Body of pancreas (tissue), 4 donors: ENCODE measurements around the gene FBXL14. TPM values are rescaled to one million over a fixed set of nuclear protein-coding genes. Genes with fewer than 3 reads are reported as not detected.

Experiments
- ATAC-seq: fragments of 150-250 bp; one replicate; pipeline ENCODE4 v1.9.1; 2016
- DNase-seq, 4 donors: peaks; one replicate each; pipeline ENCODE4 v3.0.0-alpha.2; 2019
- H3K27ac ChIP-seq, 4 donors: fragments of 200-600 bp; sonication (generic); 1 replicate in 3 of 4; 2 replicates in 1 of 4; pipeline versions ENCODE4 v1.5.1 to v1.6.1; 2016 to 2019; ENCODE audit warnings: mild to moderate bottlenecking in 1 of 4, mixed read lengths in 1 of 4, moderate library complexity in 1 of 4
- H3K27me3 ChIP-seq, 2 donors: fragments of 200-600 bp; sonication (generic); one replicate each; pipeline ENCODE4 v1.6.0; 2016; ENCODE audit warnings: mild to moderate bottlenecking in 1 of 2
- H3K36me3 ChIP-seq, 2 donors: fragments of 200-600 bp; sonication (generic); replicated peaks in 1 of 2; 2 replicates each; pipeline ENCODE4 v1.5.1; 2016; ENCODE audit warnings: low read depth in 2 of 2; ENCODE audit not compliant: insufficient read depth in 1 of 2
- H3K4me1 ChIP-seq: fragments of 200-600 bp; sonication (generic); one replicate; pipeline ENCODE4 v1.6.0; 2016
- H3K4me3 ChIP-seq, 2 donors: fragments of 200-600 bp; sonication (generic); 1 replicate in 1 of 2; 2 replicates in 1 of 2; pipeline ENCODE4 v1.5.1; 2016 to 2019
- H3K9me3 ChIP-seq, 3 donors: fragments of 200-600 bp; sonication (generic); 1 replicate in 2 of 3; 2 replicates in 1 of 3; pipeline ENCODE4 v1.5.1; 2016
- POLR2A ChIP-seq, 3 donors: fragments of 450-650 bp; IDR thresholded peaks; one replicate each; pipeline ENCODE4 v1.6.1; 2016; ENCODE audit warnings: antibody characterized with exemption in 3 of 3, mild to moderate bottlenecking in 2 of 3
- WGBS, 2 donors: methylation state at CpG; one replicate each; pipeline ENCODE4 v1.1.5; 2017; 5-methylcytosine and 5-hydroxymethylcytosine counted together
- intact Hi-C: fragments of 100-400 bp; cut with DNase I; formaldehyde crosslinking; loops from one replicate; pipeline ENCODE4 v1.15.1; 2023
- total RNA-seq, 2 donors: library from RNA; depleted of rRNA; stranded (reverse); fragments of >200 nt; gene quantifications; one replicate each; pipeline ENCODE4 v1.1.0, GENCODE V29; 2016
- TF ChIP-seq, protein P1 (sequence below), 7 experiments: fragments of 450-650 bp in 4 of 7; fragments of 200-600 bp in 3 of 7; sonication (generic) in 3 of 7; IDR thresholded peaks; one replicate each; pipeline ENCODE4 v1.5.1; 2016 to 2019; ENCODE audit warnings: antibody characterized with exemption in 7 of 7

Gene FBXL14
- total RNA-seq, 2 donors from 2014 or later: 4.6 to 9.9 TPM

DNA sequence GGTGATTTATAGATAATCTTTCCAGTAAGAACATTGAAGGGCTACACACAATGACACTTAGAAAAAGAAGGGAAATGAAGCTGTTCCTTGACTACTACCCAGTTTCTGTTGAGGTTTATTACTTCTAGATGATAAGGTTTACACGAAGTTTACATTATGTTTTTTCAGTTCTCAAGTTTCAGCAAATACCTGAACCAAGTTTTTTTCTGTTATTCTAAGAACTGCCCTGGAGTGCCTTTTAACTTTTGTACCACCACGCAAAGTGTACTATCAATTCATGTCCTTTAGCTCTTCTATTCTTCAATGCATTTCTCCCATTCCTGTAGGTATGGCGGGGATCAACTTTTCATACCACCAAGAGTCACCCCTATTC lies 5.8 kb downstream of the FBXL14 start:
- H3K27me3 ChIP-seq: no peaks in the 10 kb centered on the region
- H3K36me3 ChIP-seq: no peaks in the 10 kb centered on the region
- no peaks in the 10 kb centered on the region for H3K9me3 ChIP-seq
- H3K4me3 ChIP-seq: no peak overlapping the region
- intact Hi-C loops: loop anchor here (10.0 kb wide), 1 partner anchor 474 kb away; no protein-coding TSS in a partner anchor
- TF ChIP-seq, protein P1, sequence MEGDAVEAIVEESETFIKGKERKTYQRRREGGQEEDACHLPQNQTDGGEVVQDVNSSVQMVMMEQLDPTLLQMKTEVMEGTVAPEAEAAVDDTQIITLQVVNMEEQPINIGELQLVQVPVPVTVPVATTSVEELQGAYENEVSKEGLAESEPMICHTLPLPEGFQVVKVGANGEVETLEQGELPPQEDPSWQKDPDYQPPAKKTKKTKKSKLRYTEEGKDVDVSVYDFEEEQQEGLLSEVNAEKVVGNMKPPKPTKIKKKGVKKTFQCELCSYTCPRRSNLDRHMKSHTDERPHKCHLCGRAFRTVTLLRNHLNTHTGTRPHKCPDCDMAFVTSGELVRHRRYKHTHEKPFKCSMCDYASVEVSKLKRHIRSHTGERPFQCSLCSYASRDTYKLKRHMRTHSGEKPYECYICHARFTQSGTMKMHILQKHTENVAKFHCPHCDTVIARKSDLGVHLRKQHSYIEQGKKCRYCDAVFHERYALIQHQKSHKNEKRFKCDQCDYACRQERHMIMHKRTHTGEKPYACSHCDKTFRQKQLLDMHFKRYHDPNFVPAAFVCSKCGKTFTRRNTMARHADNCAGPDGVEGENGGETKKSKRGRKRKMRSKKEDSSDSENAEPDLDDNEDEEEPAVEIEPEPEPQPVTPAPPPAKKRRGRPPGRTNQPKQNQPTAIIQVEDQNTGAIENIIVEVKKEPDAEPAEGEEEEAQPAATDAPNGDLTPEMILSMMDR (IDR thresholded peaks at IDR 0.05): no peak
- no peak for TF ChIP-seq POLR2A (IDR thresholded peaks at IDR 0.05)
- 55% methylated on average over 3 of the region's 3 CpGs for WGBS, 2 donors
- ATAC-seq (no peak), DNase-seq (no peak)
- peak overlapping the region in 1 of 4 donors; percentile 12 for H3K27ac ChIP-seq
- peaks cover 59% of the 10 kb centered on the region for H3K4me1 ChIP-seq

DNA sequence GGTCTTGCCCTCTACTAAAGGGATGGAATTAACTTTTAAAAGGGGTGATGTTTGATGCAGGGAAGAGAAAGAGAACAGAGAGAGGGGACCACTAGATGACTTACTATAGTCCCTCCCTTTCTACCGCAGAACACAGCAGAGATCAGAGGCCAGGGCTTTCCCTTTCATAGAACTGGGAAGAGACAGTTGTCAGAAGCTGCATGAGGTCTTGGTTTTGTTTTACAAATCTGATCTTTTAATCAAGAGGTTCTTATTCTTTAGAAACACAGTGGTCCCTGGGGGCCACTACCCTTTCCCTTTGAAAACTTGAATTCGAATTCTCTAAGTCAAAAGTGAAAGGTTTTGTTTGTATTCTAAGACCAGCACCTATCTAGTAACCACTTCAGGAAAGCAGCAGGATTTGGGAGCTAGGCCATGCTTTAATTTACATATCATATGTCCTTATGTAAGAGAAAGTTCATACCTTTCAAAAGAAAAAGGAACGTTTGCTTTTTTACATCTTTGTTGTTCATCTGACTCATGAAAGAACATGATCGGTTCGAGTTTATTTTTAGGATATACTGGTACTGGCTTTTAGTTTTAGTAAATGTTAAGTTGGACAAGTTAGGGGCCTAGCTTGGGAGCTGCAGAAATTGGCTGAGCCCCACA lies 6.3 kb downstream of the FBXL14 start:
- no peak for DNase-seq
- TF ChIP-seq POLR2A (IDR thresholded peaks at IDR 0.05): no peak
- TF ChIP-seq, protein P1 (IDR thresholded peaks at IDR 0.05): no peak
- Histone ChIP-seq H3K9me3 (no peaks in the 10 kb centered on the region), H3K4me3 (no peak overlapping the region), H3K27me3 (no peaks in the 10 kb centered on the region), H3K36me3 (no peaks in the 10 kb centered on the region), H3K4me1 (peaks cover 59% of the 10 kb centered on the region), H3K27ac (peak overlapping the region in 2 of 4 donors; percentile 4 to 12)
- 32 to 34% methylated on average over 5 of the region's 5 CpGs for WGBS, 2 donors
- intact Hi-C loops: loop anchor here (10.0 kb wide), 1 partner anchor 473 kb away; no protein-coding TSS in a partner anchor
- no peak for ATAC-seq

DNA sequence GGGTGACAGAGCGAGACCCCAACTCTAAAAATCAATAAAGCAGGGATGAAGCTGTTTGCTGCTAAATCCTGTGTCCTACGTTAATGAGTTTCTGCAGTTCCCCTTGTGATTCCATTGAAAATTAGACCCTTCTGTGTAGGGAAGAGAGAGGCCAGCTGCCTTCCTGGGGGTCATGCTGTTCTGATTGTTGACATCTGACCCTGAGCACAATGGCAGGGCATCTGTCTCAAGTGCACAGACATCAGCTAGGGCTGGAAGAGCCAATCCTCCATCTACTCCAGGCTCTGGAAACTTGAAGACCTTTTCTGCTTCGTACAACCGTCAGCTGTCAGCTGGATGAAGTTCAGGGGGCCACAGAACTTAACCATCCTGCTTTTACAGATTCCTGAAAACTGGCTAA lies 10.1 kb downstream of the FBXL14 start:
- no peak overlapping the region for H3K4me3 ChIP-seq
- no peaks in the 10 kb centered on the region for H3K9me3 ChIP-seq
- H3K27ac ChIP-seq: no peak overlapping the region
- H3K27me3 ChIP-seq: no peaks in the 10 kb centered on the region
- H3K36me3 ChIP-seq: no peaks in the 10 kb centered on the region
- ATAC-seq: no peak
- intact Hi-C loops: loop anchor here (10.0 kb wide), 1 partner anchor 470 kb away; no protein-coding TSS in a partner anchor
- no peak for TF ChIP-seq POLR2A (IDR thresholded peaks at IDR 0.05)
- TF ChIP-seq, protein P1 (IDR thresholded peaks at IDR 0.05): no peak
- no peak for DNase-seq
- WGBS, 2 donors: 84 to 91% methylated on average over 4 of the region's 4 CpGs
- H3K4me1 ChIP-seq: peaks cover 26% of the 10 kb centered on the region

DNA sequence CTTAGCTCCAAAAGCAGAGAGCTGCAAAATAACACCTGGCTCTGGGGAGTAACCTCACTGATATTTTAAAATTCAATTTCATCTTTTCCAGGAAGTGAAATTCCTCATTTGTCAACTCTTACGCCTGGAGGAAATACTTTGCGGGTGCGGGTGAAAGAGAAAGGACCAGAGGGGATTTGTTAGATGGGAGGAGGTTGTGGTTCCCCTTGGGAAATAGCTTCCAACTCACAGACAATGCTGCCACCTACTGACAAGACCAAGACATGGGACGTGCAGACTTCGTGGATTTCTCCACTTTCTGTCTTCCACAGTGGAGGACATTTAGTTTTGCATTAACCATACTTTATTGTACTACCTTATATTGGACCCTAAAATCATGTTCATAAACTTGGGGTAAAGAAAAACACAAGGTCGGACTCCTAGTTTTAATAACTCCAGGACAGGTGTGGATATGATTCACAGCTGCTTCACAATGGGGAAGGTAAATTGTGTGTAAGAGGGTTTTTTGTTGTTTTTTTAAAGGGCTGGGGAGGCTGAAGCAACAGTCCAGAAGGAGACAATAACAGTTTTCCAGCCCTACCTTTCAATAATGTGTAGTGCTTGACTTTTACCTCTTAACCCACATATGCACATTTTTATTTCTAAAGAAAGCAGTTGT lies 10.8 kb downstream of the FBXL14 start:
- WGBS, 2 donors: 1% methylated on average over 6 of the region's 6 CpGs
- intact Hi-C loops: loop anchor here (10.0 kb wide), 1 partner anchor 469 kb away; no protein-coding TSS in a partner anchor

More for the DNA sequence above, 10.8 kb downstream of the FBXL14 start:
- Histone ChIP-seq H3K9me3 (no peaks in the 10 kb centered on the region), H3K4me3 (no peak overlapping the region), H3K36me3 (no peaks in the 10 kb centered on the region), H3K4me1 (peaks cover 21% of the 10 kb centered on the region), H3K27me3 (no peaks in the 10 kb centered on the region), H3K27ac (no peak overlapping the region)
- DNase-seq (peak; percentile 64 to 75 (median 71)), ATAC-seq (peak; percentile 77)
- TF ChIP-seq POLR2A (IDR thresholded peaks at IDR 0.05): no peak
- TF ChIP-seq, protein P1 (IDR thresholded peaks at IDR 0.05): peak; percentile 60 to 90 (median 86)
